ENCODE results near the gene PDS5B.

Gene PDS5B

DNA sequence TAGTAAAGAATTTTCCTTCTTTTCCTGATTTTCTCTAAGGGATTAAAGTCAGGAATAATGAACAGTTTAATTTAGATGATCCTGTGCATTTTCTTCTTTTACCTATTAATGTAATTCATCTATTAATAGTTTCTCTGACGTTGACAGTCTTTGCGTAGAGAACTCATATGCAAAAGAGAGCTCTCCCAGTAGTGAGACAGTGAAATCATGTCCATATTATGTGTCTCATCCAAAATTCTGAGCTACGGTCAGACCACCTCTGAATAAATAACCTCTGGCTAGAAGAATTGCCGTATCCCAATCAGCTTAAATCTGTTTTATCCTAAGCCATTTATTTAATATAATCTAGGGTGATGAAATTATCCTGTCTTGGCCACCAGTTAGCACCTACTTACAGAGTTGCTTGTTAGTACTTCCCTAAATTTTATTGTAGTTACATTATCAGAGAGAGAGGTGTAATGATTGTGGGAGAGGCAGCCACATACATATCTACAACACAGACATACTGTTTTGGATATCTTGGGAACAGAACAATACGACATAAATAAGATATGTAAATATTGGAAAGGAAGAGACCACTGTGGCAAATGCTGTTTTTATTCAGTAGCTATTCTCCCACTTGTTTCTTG lies 30.7 kb downstream of the PDS5B start:
- in situ Hi-C loops (cut with HindIII; ENCODE audit: low pct_ligation_motif_present, low sequenced_read_pairs), result no loop called here
- H3K4me3 ChIP-seq (ENCODE audit: low read depth, low read length), result no peak overlapping the region
- no peaks in the 10 kb centered on the region for H3K27me3 ChIP-seq (replicated peaks)
- H3K36me3 ChIP-seq (replicated peaks), result no peaks in the 10 kb centered on the region
- TF ChIP-seq, protein P1, sequence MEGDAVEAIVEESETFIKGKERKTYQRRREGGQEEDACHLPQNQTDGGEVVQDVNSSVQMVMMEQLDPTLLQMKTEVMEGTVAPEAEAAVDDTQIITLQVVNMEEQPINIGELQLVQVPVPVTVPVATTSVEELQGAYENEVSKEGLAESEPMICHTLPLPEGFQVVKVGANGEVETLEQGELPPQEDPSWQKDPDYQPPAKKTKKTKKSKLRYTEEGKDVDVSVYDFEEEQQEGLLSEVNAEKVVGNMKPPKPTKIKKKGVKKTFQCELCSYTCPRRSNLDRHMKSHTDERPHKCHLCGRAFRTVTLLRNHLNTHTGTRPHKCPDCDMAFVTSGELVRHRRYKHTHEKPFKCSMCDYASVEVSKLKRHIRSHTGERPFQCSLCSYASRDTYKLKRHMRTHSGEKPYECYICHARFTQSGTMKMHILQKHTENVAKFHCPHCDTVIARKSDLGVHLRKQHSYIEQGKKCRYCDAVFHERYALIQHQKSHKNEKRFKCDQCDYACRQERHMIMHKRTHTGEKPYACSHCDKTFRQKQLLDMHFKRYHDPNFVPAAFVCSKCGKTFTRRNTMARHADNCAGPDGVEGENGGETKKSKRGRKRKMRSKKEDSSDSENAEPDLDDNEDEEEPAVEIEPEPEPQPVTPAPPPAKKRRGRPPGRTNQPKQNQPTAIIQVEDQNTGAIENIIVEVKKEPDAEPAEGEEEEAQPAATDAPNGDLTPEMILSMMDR (IDR thresholded peaks at IDR 0.05; ENCODE audit: low read depth, low read length, missing control alignments), result no peak
- no peak overlapping the region for H3K27ac ChIP-seq
- DNase-seq, result no peak

DNA sequence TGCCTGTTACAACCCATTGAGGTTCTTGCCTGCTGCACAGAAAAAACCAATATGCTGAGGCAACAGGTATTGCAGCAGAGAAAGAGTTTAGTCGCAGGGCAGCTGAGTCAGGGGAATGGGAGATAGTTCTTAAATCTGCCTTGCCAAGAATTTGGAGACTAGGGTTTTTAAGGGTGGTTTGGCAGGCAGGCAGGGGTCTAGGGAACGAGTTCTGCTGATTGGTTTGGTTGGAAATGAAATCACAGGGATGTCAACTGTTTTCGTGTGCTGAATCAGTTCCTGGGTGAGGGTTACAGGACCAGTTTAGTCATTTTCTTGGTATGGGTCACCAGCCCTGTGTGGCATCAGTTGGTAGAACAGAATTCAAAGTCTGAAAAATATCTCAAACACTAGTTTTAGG lies 36.6 kb downstream of the PDS5B start:
- in situ Hi-C loops (cut with HindIII; ENCODE audit: low pct_ligation_motif_present, low sequenced_read_pairs), result no loop called here
- no peak overlapping the region for H3K4me3 ChIP-seq (ENCODE audit: low read depth, low read length)
- DNase-seq, result no peak
- no peaks in the 10 kb centered on the region for H3K36me3 ChIP-seq (replicated peaks)
- no peaks in the 10 kb centered on the region for H3K27me3 ChIP-seq (replicated peaks)
- H3K27ac ChIP-seq, result no peak overlapping the region
- TF ChIP-seq, protein P1 (IDR thresholded peaks at IDR 0.05; ENCODE audit: low read depth, low read length, missing control alignments), result no peak

DNA sequence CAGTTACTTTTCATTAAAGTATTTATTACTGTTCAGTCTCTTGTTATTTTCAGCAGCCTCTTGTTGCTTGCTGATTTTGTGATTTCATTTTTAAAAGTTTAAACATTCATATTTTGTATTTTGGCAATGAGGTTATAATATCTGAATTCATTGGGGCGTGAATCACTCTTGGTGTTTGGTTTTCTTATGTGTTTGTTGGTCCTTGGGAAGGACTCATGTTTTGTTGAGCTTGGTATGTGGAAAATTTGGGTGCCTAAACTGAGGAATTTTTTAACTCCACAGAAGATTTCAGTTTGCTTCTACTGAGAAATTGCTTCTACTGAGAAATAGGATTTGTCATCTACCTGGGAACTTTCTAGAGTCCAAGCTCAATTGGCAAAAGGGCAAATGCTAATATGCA lies 38.2 kb downstream of the PDS5B start:
- Histone ChIP-seq H3K4me3 (ENCODE audit: low read depth, low read length) (no peak overlapping the region), H3K27ac (no peak overlapping the region), H3K36me3 (replicated peaks) (no peaks in the 10 kb centered on the region), H3K27me3 (replicated peaks) (no peaks in the 10 kb centered on the region)
- in situ Hi-C loops (cut with HindIII; ENCODE audit: low pct_ligation_motif_present, low sequenced_read_pairs), result no loop called here
- TF ChIP-seq, protein P1 (IDR thresholded peaks at IDR 0.05; ENCODE audit: low read depth, low read length, missing control alignments), result no peak
- DNase-seq, result no peak

DNA sequence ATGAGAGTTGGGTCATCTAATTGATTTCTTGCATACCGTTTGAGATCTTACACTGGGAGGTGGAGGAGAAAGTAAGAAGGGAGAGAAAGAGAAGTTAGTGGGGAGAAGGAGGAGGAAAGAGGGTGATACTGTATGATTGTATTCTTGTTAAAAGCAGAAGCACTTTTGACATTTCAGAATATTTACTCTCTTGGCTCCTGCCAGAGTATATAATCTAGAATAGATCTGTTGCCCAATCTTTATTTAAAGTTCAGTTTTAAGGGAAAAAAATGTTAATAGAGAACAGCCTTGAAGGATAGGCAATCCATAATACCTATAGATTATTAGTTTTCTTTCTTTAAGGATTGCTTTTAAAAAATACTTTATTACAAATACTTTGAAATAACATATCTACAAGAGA lies 41.5 kb downstream of the PDS5B start:
- H3K27me3 ChIP-seq (replicated peaks), result no peaks in the 10 kb centered on the region
- in situ Hi-C loops (cut with HindIII; ENCODE audit: low pct_ligation_motif_present, low sequenced_read_pairs), result no loop called here
- no peak for DNase-seq
- TF ChIP-seq, protein P1 (IDR thresholded peaks at IDR 0.05; ENCODE audit: low read depth, low read length, missing control alignments), result no peak
- no peak overlapping the region for H3K4me3 ChIP-seq (ENCODE audit: low read depth, low read length)
- H3K36me3 ChIP-seq (replicated peaks), result no peaks in the 10 kb centered on the region
- no peak overlapping the region for H3K27ac ChIP-seq

DNA sequence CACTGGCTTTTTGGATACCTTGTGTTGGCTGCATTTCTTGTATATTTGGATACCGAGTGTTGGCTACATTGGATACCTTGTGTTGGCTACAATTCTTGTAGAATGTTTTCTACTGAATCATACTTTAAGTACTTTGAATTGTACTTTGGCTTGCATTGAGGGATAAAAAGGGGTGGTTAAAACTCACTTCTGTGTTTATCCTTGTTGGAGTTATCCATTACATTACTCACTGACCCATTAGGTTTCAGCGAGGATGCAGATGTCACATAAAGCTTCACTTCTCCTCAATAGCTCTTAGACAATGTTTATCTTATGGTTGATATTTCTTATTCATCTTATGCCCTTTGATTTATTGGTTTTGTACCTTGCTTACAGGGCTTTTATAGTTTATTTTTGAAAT lies 43.1 kb downstream of the PDS5B start:
- in situ Hi-C loops (cut with HindIII; ENCODE audit: low pct_ligation_motif_present, low sequenced_read_pairs), result no loop called here

More for the DNA sequence above, 43.1 kb downstream of the PDS5B start:
- no peaks in the 10 kb centered on the region for H3K27me3 ChIP-seq (replicated peaks)
- H3K4me3 ChIP-seq (ENCODE audit: low read depth, low read length), result no peak overlapping the region
- TF ChIP-seq, protein P1 (IDR thresholded peaks at IDR 0.05; ENCODE audit: low read depth, low read length, missing control alignments), result no peak
- DNase-seq, result no peak
- H3K36me3 ChIP-seq (replicated peaks), result no peaks in the 10 kb centered on the region
- H3K27ac ChIP-seq, result no peak overlapping the region

All from brain microvascular endothelial cell (primary cell).